HG02798 (cell line): ENCODE data around the gene HOXA11.
A peak's percentile ranks its signal among the peaks of the same experiment; 100 is the strongest.

Experiments used
- ATAC-seq: cut with Tn5 transposase; IDR thresholded peaks from one replicate; pipeline ENCODE4 v1.9.1; 2021; ENCODE audit warnings: mild to moderate bottlenecking; ENCODE audit not compliant: unreplicated experiment, poor library complexity

The HOXA11 gene

GRCh38 chr7:27182285-27182841 lies 2.7 kb downstream of the HOXA11 start:
- no peak for ATAC-seq

- ATAC-seq: no peak
Observed at GRCh38 chr7:27181795-27182275, 3.2 kb downstream of the HOXA11 start.

- no peak for ATAC-seq
Observed at GRCh38 chr7:27180431-27181420, 4.3 kb downstream of the HOXA11 start.

- ATAC-seq: no peak
Observed at GRCh38 chr7:27179503-27180430, 5.3 kb downstream of the HOXA11 start.

GRCh38 chr7:27179030-27179429 lies 6.0 kb downstream of the HOXA11 start:
- ATAC-seq: no peak

- ATAC-seq: no peak
Observed at GRCh38 chr7:27178366-27178765, 6.7 kb downstream of the HOXA11 start.

- no peak for ATAC-seq
Observed at GRCh38 chr7:27177795-27178320, 7.2 kb downstream of the HOXA11 start.

- no peak for ATAC-seq
Observed at GRCh38 chr7:27176962-27177794, 7.9 kb downstream of the HOXA11 start.

- no peak for ATAC-seq
Observed at GRCh38 chr7:27176524-27176845, 8.5 kb downstream of the HOXA11 start.

- ATAC-seq: no peak
Observed at GRCh38 chr7:27175626-27176523, 9.2 kb downstream of the HOXA11 start.

- no peak for ATAC-seq
Observed at GRCh38 chr7:27174874-27175625, 10.0 kb downstream of the HOXA11 start.

- ATAC-seq: peak; percentile 16
Observed at GRCh38 chr7:27173956-27174873, 10.8 kb downstream of the HOXA11 start, which contains the start of gene HOXA10. Gene HOXA10, minus strand, starts transcription at chr7:27174320. Its CDS starts 14 bp downstream, at chr7:27174306.

GRCh38 chr7:27173511-27173955 lies 11.5 kb downstream of the HOXA11 start:
- ATAC-seq: peak; percentile 44

GRCh38 chr7:27172823-27173510 lies 12.1 kb downstream of the HOXA11 start:
- ATAC-seq: peak; percentile 24

- no peak for ATAC-seq
Observed at GRCh38 chr7:27172315-27172774, 12.7 kb downstream of the HOXA11 start.
